Common myeloid progenitor, CD34-positive (primary cell): ENCODE measurements around the gene APPL2.

ENCODE experiments used
- CTCF ChIA-PET: fragments of 350-600 bp; sonication (Branson Sonifier 250); formaldehyde crosslinking; loops from one replicate; lab custom pipeline; 2021; ENCODE audit warnings: antibody characterized with exemption; lab: Charles Lee
- POLR2A ChIA-PET: fragments of 350-600 bp; sonication (Branson Sonifier 250); formaldehyde crosslinking; loops from one replicate; lab custom pipeline; 2021; ENCODE audit warnings: antibody characterized with exemption; lab: Charles Lee
- DNase-seq, 3 donors: peaks; one replicate each; pipeline versions ENCODE4 v3.0.0 to v3.0.0-alpha.2; 2013
- H3K27ac ChIP-seq, 2 experiments: 1 replicate in 1 of 2; 2 replicates in 1 of 2; pipeline ENCODE4 v1.7.0; 2013; ENCODE audit warnings: inconsistent platforms in 2 of 2, low read length in 2 of 2, mild to moderate bottlenecking in 2 of 2, low read depth in 1 of 2, moderate library complexity in 1 of 2; ENCODE audit not compliant: severe bottlenecking in 2 of 2, insufficient read depth in 1 of 2, poor library complexity in 1 of 2
- H3K27me3 ChIP-seq, 5 experiments: replicated peaks in 2 of 5; 1 replicate in 3 of 5; 2 replicates in 2 of 5; pipeline versions ENCODE4 v1.6.1 to v1.7.0; 2013; ENCODE audit warnings: low read length in 4 of 5, mild to moderate bottlenecking in 2 of 5, moderate library complexity in 2 of 5, inconsistent platforms in 1 of 5; ENCODE audit not compliant: insufficient read depth in 5 of 5, control insufficient read depth in 4 of 5
- H3K36me3 ChIP-seq, 4 experiments: 1 replicate in 2 of 4; 2 replicates in 2 of 4; pipeline versions ENCODE4 v1.6.1 to v1.7.0; 2013; ENCODE audit warnings: low read length in 3 of 4, control low read depth in 1 of 4, mild to moderate bottlenecking in 1 of 4; ENCODE audit not compliant: control insufficient read depth in 4 of 4, insufficient read depth in 4 of 4
- H3K4me1 ChIP-seq, 4 experiments: 1 replicate in 3 of 4; 2 replicates in 1 of 4; pipeline versions ENCODE4 v1.6.1 to v1.7.1; 2013; ENCODE audit warnings: low read length in 3 of 4, mild to moderate bottlenecking in 3 of 4, control low read depth in 1 of 4, inconsistent platforms in 1 of 4, moderate library complexity in 1 of 4; ENCODE audit not compliant: control insufficient read depth in 4 of 4, insufficient read depth in 4 of 4; ENCODE audit errors: control extremely low read depth in 1 of 4
- H3K4me3 ChIP-seq, 7 experiments: 1 replicate in 4 of 7; 2 replicates in 3 of 7; pipeline versions ENCODE4 v1.5.1 to v1.7.0; 2013; ENCODE audit warnings: mild to moderate bottlenecking in 7 of 7, low read length in 6 of 7, moderate library complexity in 6 of 7, inconsistent platforms in 2 of 7, low read depth in 2 of 7, control low read depth in 1 of 7; ENCODE audit not compliant: insufficient read depth in 4 of 7, control insufficient read depth in 1 of 7; ENCODE audit errors: extremely low read depth in 1 of 7
- H3K9me3 ChIP-seq, 5 experiments: 1 replicate in 4 of 5; 2 replicates in 1 of 5; pipeline versions ENCODE4 v1.6.1 to v1.7.1; 2013; ENCODE audit warnings: low read length in 4 of 5, mild to moderate bottlenecking in 2 of 5, inconsistent platforms in 1 of 5, low read depth in 1 of 5, moderate library complexity in 1 of 5; ENCODE audit not compliant: control insufficient read depth in 4 of 5, insufficient read depth in 2 of 5; ENCODE audit errors: control extremely low read depth in 1 of 5
- WGBS: methylation state at CpG from one replicate; pipeline ENCODE4 v1.1.5; 2013; ENCODE audit not compliant: insufficient coverage; 5-methylcytosine and 5-hydroxymethylcytosine counted together

Gene APPL2

DNA sequence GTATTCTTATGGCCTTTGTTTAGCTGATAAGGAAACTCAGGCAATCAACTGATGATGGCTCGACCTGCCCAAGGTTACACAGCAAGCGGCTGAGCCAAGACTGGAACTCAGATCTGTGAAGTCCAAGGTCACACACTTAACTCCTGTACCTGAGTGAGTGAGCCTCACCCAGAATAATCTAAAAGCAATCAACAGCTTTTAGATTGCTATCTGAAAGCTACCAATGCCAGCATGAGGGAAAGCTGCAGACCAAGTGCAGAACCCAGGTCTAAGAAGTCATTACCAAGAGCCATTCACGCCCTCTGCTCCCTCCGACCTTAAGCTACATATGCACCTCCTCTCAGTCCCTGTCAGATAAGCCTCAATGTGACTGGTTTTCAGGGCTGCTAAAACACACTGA, 12.1 kb downstream of the APPL2 start:
- H3K4me1 ChIP-seq, result peaks cover 8 to 54% (median 41%) of the 10 kb centered on the region in 4 experiments
- no peaks in the 10 kb centered on the region for H3K9me3 ChIP-seq
- DNase-seq, result no peak
- H3K27me3 ChIP-seq, result no peaks in the 10 kb centered on the region
- no peak overlapping the region for H3K27ac ChIP-seq
- peaks cover 8 to 38% (median 15%) of the 10 kb centered on the region in 4 experiments for H3K36me3 ChIP-seq
- no peak overlapping the region for H3K4me3 ChIP-seq
- POLR2A ChIA-PET, result no interaction called here
- WGBS, result 100% methylated on average over 2 of the region's 4 CpGs
- CTCF ChIA-PET, result interaction anchor here (1.1 to 2.9 kb wide), 4 partner anchors 10 to 23 kb away, joined by 3 to 15 read pairs (median 4); partner anchors contain the start of gene APPL2

GRCh38 chr12:105223352-105223845, 12.6 kb downstream of the APPL2 start:
- Histone ChIP-seq H3K27ac (no peak overlapping the region), H3K4me1 (peaks cover 8 to 49% (median 37%) of the 10 kb centered on the region in 4 experiments), H3K27me3 (no peaks in the 10 kb centered on the region), H3K4me3 (no peak overlapping the region), H3K36me3 (peaks cover 13 to 41% (median 18%) of the 10 kb centered on the region in 4 experiments), H3K9me3 (no peaks in the 10 kb centered on the region)
- ChIA-PET CTCF (interaction anchor here (2.9 kb wide), 1 partner anchor 11 kb away, joined by 15 read pairs; no protein-coding TSS in a partner anchor), POLR2A (no interaction called here)
- WGBS, result 100% methylated on average over 3 of the region's 4 CpGs
- peak in 2 of 3 donors; percentile 32 to 36 for DNase-seq

DNA sequence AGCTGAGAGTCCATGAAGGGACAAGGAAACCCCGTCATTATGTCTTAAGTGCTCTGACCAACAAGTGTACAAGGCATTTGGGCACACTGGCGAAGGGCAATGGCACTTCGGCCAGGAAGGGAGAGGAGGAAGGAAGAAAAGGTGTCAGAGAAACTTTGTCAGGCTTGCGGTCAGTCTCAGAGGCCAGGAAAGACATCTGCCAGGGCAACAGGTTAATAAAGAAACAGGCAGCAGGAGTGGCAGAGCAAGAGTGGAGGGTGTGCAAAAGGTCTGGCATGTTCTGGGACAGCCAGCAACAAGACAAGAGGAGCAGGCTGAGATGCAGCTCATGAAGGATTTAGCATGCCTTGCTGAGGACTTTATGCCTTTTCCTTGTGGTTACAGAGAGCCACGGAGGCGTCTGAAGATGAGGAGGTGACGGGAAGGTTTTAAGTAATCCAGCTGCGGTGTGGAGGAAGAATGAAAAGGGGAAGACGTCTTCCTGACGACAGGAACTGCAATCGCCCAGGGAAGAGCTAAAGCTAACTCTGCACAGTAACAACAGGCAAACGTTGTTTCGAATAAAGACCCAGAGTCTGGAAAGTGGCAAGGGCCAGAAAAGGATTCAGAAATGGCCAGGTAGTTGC, 13.1 kb downstream of the APPL2 start:
- WGBS, result 44% methylated on average over 9 of the region's 13 CpGs
- Histone ChIP-seq H3K27me3 (no peaks in the 10 kb centered on the region), H3K4me3 (no peak overlapping the region), H3K4me1 (peaks cover 8 to 47% (median 35%) of the 10 kb centered on the region in 4 experiments), H3K27ac (no peak overlapping the region), H3K9me3 (no peaks in the 10 kb centered on the region), H3K36me3 (peaks cover 13 to 45% (median 19%) of the 10 kb centered on the region in 4 experiments)
- POLR2A ChIA-PET, result no interaction called here
- CTCF ChIA-PET, result interaction anchor here (1.1 to 2.9 kb wide), 2 partner anchors 11 to 138 kb away, joined by 3 to 15 read pairs; no protein-coding TSS in a partner anchor
- no peak for DNase-seq

DNA sequence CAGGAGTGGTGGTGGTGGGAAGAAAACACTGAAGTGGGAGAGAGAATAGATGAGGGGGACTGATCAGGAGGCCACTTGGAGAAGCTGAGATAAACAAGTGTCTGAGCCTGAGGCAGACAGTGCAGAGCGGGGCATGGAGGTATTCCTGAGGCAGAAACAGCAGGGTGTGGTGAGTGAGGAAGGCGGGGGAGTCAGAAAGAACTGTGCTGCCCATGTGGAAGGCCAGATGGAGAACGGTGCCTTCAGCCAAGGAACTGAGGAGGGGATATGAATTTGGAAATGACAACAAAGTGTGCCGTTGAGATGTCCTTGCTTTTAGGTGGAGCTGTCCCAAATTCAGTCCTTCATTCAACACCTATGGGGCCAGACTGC, 13.7 kb downstream of the APPL2 start:
- ChIA-PET CTCF (interaction anchor here (1.1 to 2.9 kb wide), 2 partner anchors 12 to 138 kb away, joined by 3 to 15 read pairs; no protein-coding TSS in a partner anchor), POLR2A (no interaction called here)
- H3K27me3 ChIP-seq, result no peaks in the 10 kb centered on the region
- 57% methylated on average over 1 of the region's 4 CpGs for WGBS
- no peak overlapping the region for H3K27ac ChIP-seq
- H3K4me3 ChIP-seq, result no peak overlapping the region
- peaks cover 17 to 50% (median 23%) of the 10 kb centered on the region in 4 experiments for H3K36me3 ChIP-seq
- peaks cover 8 to 46% (median 35%) of the 10 kb centered on the region in 4 experiments for H3K4me1 ChIP-seq
- DNase-seq, result no peak
- no peaks in the 10 kb centered on the region for H3K9me3 ChIP-seq

- H3K4me3 ChIP-seq, result no peak overlapping the region
- H3K9me3 ChIP-seq, result no peaks in the 10 kb centered on the region
- no peaks in the 10 kb centered on the region for H3K27me3 ChIP-seq
- H3K4me1 ChIP-seq, result peaks cover 8 to 43% (median 34%) of the 10 kb centered on the region in 4 experiments
- WGBS, result 90% methylated on average over 18 of the region's 19 CpGs
- H3K27ac ChIP-seq, result no peak overlapping the region
- peaks cover 22 to 55% (median 28%) of the 10 kb centered on the region in 4 experiments for H3K36me3 ChIP-seq
- ChIA-PET POLR2A (interaction anchor here (0.8 kb wide), 1 partner anchor 13 kb away, joined by 3 read pairs; no protein-coding TSS in a partner anchor), CTCF (interaction anchor here (0.7 to 1.7 kb wide), 3 partner anchors 13 to 162 kb away, joined by 3 to 5 read pairs (median 4); no protein-coding TSS in a partner anchor)
- peak in 1 of 3 donors; percentile 28 for DNase-seq
Measured at GRCh38 chr12:105221583-105222283, 14.2 kb downstream of the APPL2 start.

- POLR2A ChIA-PET, result interaction anchor here (0.8 kb wide), 1 partner anchor 14 kb away, joined by 3 read pairs; no protein-coding TSS in a partner anchor
- no peak for DNase-seq
- WGBS, result 100% methylated on average over 1 of the region's 3 CpGs
- H3K27ac ChIP-seq, result no peak overlapping the region
- CTCF ChIA-PET, result interaction anchor here (0.7 to 1.7 kb wide), 3 partner anchors 13 to 163 kb away, joined by 3 to 5 read pairs (median 4); no protein-coding TSS in a partner anchor
- H3K36me3 ChIP-seq, result peaks cover 25 to 59% (median 32%) of the 10 kb centered on the region in 4 experiments
- no peaks in the 10 kb centered on the region for H3K9me3 ChIP-seq
- no peak overlapping the region for H3K4me3 ChIP-seq
- H3K27me3 ChIP-seq, result no peaks in the 10 kb centered on the region
- H3K4me1 ChIP-seq, result peaks cover 8 to 35% (median 27%) of the 10 kb centered on the region in 4 experiments
Measured at GRCh38 chr12:105220929-105221290, 15.1 kb downstream of the APPL2 start.
